CD4-positive, alpha-beta memory T cell (primary cell): ENCODE data around the gene ZNF439. TPM values are rescaled to one million over a fixed set of nuclear protein-coding genes. Genes with fewer than 3 reads are reported as not detected.
A peak's percentile ranks its signal among the peaks of the same experiment; 100 is the strongest.
"Not testable (repeated sequence)": the region's sequence is repeated elsewhere in the genome, so short reads cannot be mapped to it uniquely, and the experiment has no call there.

ENCODE experiments used
- CTCF ChIA-PET: fragments of 350-600 bp; sonication (Branson Sonifier 250); formaldehyde crosslinking; loops from one replicate; lab custom pipeline; 2021; ENCODE audit warnings: inconsistent platforms; ENCODE audit not compliant: partially characterized antibody; lab: Charles Lee
- POLR2A ChIA-PET: fragments of 350-600 bp; sonication (Branson Sonifier 250); formaldehyde crosslinking; loops from one replicate; lab custom pipeline; 2021; ENCODE audit not compliant: partially characterized antibody; lab: Charles Lee
- DNase-seq, 5 donors: peaks; one replicate each; pipeline versions ENCODE4 v3.0.0 to v3.0.0-alpha.2; 2020 to 2022; ENCODE audit warnings: mixed read lengths in 1 of 5
- H3K27ac ChIP-seq: one replicate; pipeline ENCODE4 v1.7.0; 2013; ENCODE audit warnings: low read depth, low read length
- H3K27me3 ChIP-seq: 2 replicates; pipeline ENCODE4 v1.7.0; 2013; ENCODE audit warnings: mild to moderate bottlenecking, low read length, moderate library complexity; ENCODE audit not compliant: insufficient read depth
- H3K36me3 ChIP-seq: 2 replicates; pipeline ENCODE4 v1.7.0; 2013; ENCODE audit warnings: mild to moderate bottlenecking, low read length, moderate library complexity; ENCODE audit not compliant: insufficient read depth
- H3K4me1 ChIP-seq: 2 replicates; pipeline ENCODE4 v1.7.0; 2013; ENCODE audit warnings: mild to moderate bottlenecking, low read length, moderate library complexity; ENCODE audit not compliant: insufficient read depth
- H3K4me3 ChIP-seq, 2 donors: one replicate each; pipeline ENCODE4 v1.7.0; 2013; ENCODE audit warnings: low read length in 2 of 2, mild to moderate bottlenecking in 1 of 2
- H3K9me3 ChIP-seq, 2 donors: one replicate each; pipeline ENCODE4 v1.7.0; 2013; ENCODE audit warnings: low read length in 2 of 2, control low read depth in 1 of 2; ENCODE audit not compliant: control insufficient read depth in 1 of 2
- H3K27ac Mint-ChIP-seq, 7 donors: one replicate each; pipeline ENCODE4 v1.8.0; 2020 to 2021; ENCODE audit warnings: mixed read lengths in 7 of 7, mild to moderate bottlenecking in 6 of 7, inconsistent platforms in 3 of 7, moderate library complexity in 3 of 7
- H3K27me3 Mint-ChIP-seq, 2 donors: one replicate each; pipeline ENCODE4 v1.8.0; 2020 to 2021; ENCODE audit warnings: mixed read lengths in 2 of 2
- H3K36me3 Mint-ChIP-seq, 2 donors: one replicate each; pipeline ENCODE4 v1.8.0; 2020 to 2021; ENCODE audit warnings: mixed read lengths in 2 of 2, inconsistent platforms in 1 of 2, mild to moderate bottlenecking in 1 of 2
- H3K4me1 Mint-ChIP-seq, 4 donors: one replicate each; pipeline ENCODE4 v1.8.0; 2020 to 2021; ENCODE audit warnings: mixed read lengths in 4 of 4, mild to moderate bottlenecking in 1 of 4
- H3K4me3 Mint-ChIP-seq, 8 donors: one replicate each; pipeline ENCODE4 v1.8.0; 2020 to 2021; ENCODE audit warnings: mixed read lengths in 8 of 8, mild to moderate bottlenecking in 7 of 8, moderate library complexity in 6 of 8, inconsistent platforms in 3 of 8
- H3K9me3 Mint-ChIP-seq, 8 donors: one replicate each; pipeline ENCODE4 v1.8.0; 2020 to 2021; ENCODE audit warnings: mixed read lengths in 8 of 8, mild to moderate bottlenecking in 5 of 8, inconsistent platforms in 3 of 8, moderate library complexity in 1 of 8
- intact Hi-C: fragments of 100-400 bp; cut with micrococcal nuclease; formaldehyde crosslinking; loops from one replicate; pipeline ENCODE4 v1.15.1; 2023
- polyA plus RNA-seq, 2 donors: library from polyadenylated mRNA; unstranded; fragments of 300-500 nt; fragmentation: Illumina TruSeq; gene quantifications; one replicate each; pipeline ENCODE4 v1.2.3, GENCODE V29; 2021
- total RNA-seq, 2 experiments: library from RNA; stranded (reverse); gene quantifications; one replicate each; pipeline ENCODE4 v1.2.3, GENCODE V29; 2021

The ZNF439 gene
- total and polyA plus RNA-seq, 4 experiments from 2014 or later, result 0.72 to 17.7 (median 11.2) TPM

- peak overlapping the region in 4 of 7 donors; percentile 11 to 94 (median 64) for H3K27ac Mint-ChIP-seq
Measured at GRCh38 chr19:11847615-11848014, 911 bp upstream of the ZNF439 start.

DNA sequence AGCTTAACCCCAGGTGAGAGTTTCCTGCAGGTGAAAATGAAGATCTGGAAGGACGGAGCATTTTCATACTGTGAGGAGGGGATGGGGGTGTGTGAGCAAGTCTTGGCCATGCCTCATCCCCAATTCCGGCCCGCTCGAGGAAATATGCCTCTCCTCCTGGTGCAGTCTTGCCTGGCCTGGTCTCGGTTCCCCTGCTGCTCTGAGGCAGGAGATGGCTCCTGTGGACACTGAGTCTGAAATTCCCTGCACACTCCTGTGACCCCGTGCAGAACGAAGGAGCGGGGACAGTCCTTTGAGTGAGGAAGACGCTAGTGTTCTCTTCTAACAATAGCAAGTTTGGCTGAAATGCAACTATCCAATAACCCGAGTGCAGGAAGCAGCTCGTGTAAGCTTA lies 329 bp upstream of the ZNF439 start:
- H3K27me3 Mint-ChIP-seq, result peaks cover 1% of the 10 kb centered on the region in 2 donors
- no peaks in the 10 kb centered on the region for H3K27me3 ChIP-seq
- H3K36me3 Mint-ChIP-seq, result peaks cover 14 to 16% of the 10 kb centered on the region in 2 donors
- no peak for DNase-seq
- H3K27ac Mint-ChIP-seq, result peak overlapping the region; percentile 64 to 94 (median 92)
- peak overlapping the region; percentile 89 to 94 (median 90) for H3K4me3 Mint-ChIP-seq
- H3K36me3 ChIP-seq, result no peaks in the 10 kb centered on the region
- intact Hi-C loops, result loop anchor here (1.0 kb wide), 1 partner anchor 50 kb away; the partner anchor contains the start of gene ZNF491
- H3K9me3 ChIP-seq, result no peaks in the 10 kb centered on the region
- H3K4me1 ChIP-seq, result peaks cover 19% of the 10 kb centered on the region
- H3K4me3 ChIP-seq, result peak overlapping the region in 1 of 2 donors; percentile 82
- H3K9me3 Mint-ChIP-seq, result peaks cover 0 to 11% (median 4%) of the 10 kb centered on the region in 8 donors
- peaks cover 13 to 27% (median 15%) of the 10 kb centered on the region in 4 donors for H3K4me1 Mint-ChIP-seq
- ChIA-PET CTCF (interaction anchor here (1.4 to 1.5 kb wide), 3 partner anchors 50 to 312 kb away, joined by 3 to 8 read pairs (median 3); partner anchors contain the start of genes ZNF491 and ZNF763), POLR2A (interaction anchor here (1.3 kb wide), 1 partner anchor 35 kb away, joined by 5 read pairs; no protein-coding TSS in a partner anchor)
- H3K27ac ChIP-seq, result peak overlapping the region; percentile 61

More at GRCh38 chr19:11847615-11848014, 911 bp upstream of the ZNF439 start:
- H3K27ac ChIP-seq, H3K36me3 ChIP-seq, H3K27me3 ChIP-seq, DNase-seq, H3K9me3 ChIP-seq, POLR2A ChIA-PET, H3K27me3 Mint-ChIP-seq, H3K4me3 ChIP-seq, H3K9me3 Mint-ChIP-seq: not testable (repeated sequence)
- Mint-ChIP-seq H3K4me1 (peaks cover 13 to 27% (median 15%) of the 10 kb centered on the region in 4 donors), H3K36me3 (peaks cover 11 to 16% of the 10 kb centered on the region in 2 donors), H3K4me3 (peak overlapping the region in 3 of 8 donors; percentile 49 to 91 (median 89))
- intact Hi-C loops, result loop anchor here (1.0 kb wide), 1 partner anchor 49 kb away; the partner anchor contains the start of gene ZNF491
- CTCF ChIA-PET, result interaction anchor here (1.4 to 1.5 kb wide), 2 partner anchors 50 to 117 kb away, joined by 3 to 8 read pairs; partner anchors contain the start of genes ZNF491 and ZNF763
- peaks cover 19% of the 10 kb centered on the region for H3K4me1 ChIP-seq

DNA sequence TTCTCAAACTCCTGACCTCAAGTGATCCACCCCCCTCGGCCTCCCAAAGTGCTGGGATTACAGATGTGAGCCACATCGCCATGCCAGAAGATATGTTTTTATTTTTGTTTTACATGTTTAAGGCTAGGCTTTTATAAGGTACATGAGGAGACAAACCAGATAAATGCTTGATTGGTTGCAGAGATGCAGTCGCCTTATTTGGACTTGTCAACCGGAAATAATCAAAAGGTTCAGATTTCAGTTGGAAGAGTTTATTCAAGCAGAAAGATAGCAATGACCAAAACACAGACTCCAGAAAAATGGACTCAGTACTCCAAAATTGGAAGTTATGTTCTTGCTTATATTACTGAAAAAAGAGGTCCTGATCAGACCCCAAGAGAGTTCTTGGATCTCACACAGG lies 1.8 kb downstream of the ZNF439 start:
- H3K9me3 ChIP-seq, H3K4me3 ChIP-seq, POLR2A ChIA-PET, DNase-seq, H3K27me3 ChIP-seq, CTCF ChIA-PET, intact Hi-C loops, H3K27me3 Mint-ChIP-seq, H3K27ac Mint-ChIP-seq, H3K27ac ChIP-seq, H3K36me3 ChIP-seq: not testable (repeated sequence)
- Mint-ChIP-seq H3K9me3 (peaks cover 3 to 18% (median 11%) of the 10 kb centered on the region in 8 donors), H3K36me3 (peaks cover 26 to 27% of the 10 kb centered on the region in 2 donors), H3K4me3 (peak overlapping the region in 1 of 8 donors; percentile 27), H3K4me1 (peaks cover 13 to 27% (median 15%) of the 10 kb centered on the region in 4 donors)
- H3K4me1 ChIP-seq, result peaks cover 19% of the 10 kb centered on the region

DNA sequence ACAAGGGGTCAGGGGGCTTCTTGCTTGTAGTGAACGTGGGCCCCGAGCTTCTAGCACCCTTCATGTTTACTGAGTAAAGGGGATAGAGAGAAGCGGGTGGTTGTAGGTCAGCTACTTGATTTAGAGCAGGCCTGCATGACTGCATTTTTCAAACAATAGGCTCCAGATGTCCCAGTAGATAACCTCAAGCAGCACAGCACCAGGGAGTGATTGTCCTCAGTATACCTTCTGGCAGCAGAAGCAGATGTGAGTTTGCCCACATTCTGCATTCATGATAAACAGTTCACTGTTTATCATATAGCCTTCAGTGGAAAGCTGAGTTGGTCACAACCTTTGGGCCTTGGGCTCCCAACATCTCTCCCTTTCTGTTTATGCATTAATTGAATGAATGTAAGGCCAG lies 4.8 kb downstream of the ZNF439 start:
- H3K27ac Mint-ChIP-seq, result no peak overlapping the region
- no peak overlapping the region for H3K4me3 Mint-ChIP-seq
- H3K9me3 Mint-ChIP-seq, result peaks cover 3 to 48% (median 34%) of the 10 kb centered on the region in 8 donors
- Histone ChIP-seq H3K27ac (no peak overlapping the region), H3K4me1 (peaks cover 14% of the 10 kb centered on the region), H3K4me3 (no peak overlapping the region), H3K9me3 (peaks cover 0 to 8% of the 10 kb centered on the region in 2 donors), H3K36me3 (no peaks in the 10 kb centered on the region), H3K27me3 (no peaks in the 10 kb centered on the region)
- POLR2A ChIA-PET, result no interaction called here
- peaks cover 11 to 19% (median 12%) of the 10 kb centered on the region in 4 donors for H3K4me1 Mint-ChIP-seq
- intact Hi-C loops, result no loop called here
- CTCF ChIA-PET, result no interaction called here
- no peaks in the 10 kb centered on the region for H3K27me3 Mint-ChIP-seq
- peaks cover 40 to 53% of the 10 kb centered on the region in 2 donors for H3K36me3 Mint-ChIP-seq
- DNase-seq, result no peak

DNA sequence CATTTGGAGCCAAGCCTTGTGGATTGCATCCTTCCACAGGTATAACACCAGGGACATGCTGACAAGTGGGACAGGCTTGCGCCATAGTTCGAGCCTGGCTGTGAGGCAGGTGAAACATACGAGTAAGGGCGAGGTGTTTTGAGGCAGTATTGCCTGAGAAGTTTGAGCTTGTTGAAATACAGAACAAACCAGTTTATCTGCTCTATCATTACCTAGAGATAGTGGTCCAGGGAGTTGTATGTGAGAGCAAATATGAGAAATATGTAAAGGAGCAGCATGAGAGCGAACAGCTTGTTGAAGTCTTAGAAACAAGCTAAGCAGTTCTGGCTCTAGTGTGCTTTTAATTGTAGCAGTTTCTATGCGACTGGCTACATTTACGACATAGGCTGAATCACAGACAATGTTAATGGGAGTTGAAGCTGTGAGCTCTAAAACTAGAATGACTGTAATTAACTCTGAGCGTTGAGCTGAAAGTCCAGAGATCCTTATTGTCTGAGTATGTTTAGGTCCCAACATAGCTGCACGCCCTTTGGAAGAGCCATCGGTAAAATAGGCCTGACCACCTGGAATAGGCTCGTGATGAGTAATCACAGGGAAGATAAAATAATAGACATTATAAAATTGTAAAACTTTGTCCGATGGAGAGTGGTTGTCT lies 8.2 kb downstream of the ZNF439 start:
- POLR2A ChIA-PET, result no interaction called here
- intact Hi-C loops, result no loop called here
- Histone ChIP-seq H3K9me3 (peaks cover 0 to 25% of the 10 kb centered on the region in 2 donors), H3K4me3 (no peak overlapping the region), H3K27ac (no peak overlapping the region), H3K36me3 (no peaks in the 10 kb centered on the region), H3K27me3 (no peaks in the 10 kb centered on the region), H3K4me1 (no peaks in the 10 kb centered on the region)
- peaks cover 3 to 73% (median 64%) of the 10 kb centered on the region in 8 donors for H3K9me3 Mint-ChIP-seq
- no peaks in the 10 kb centered on the region for H3K27me3 Mint-ChIP-seq
- H3K27ac Mint-ChIP-seq, result no peak overlapping the region
- H3K4me3 Mint-ChIP-seq, result no peak overlapping the region
- CTCF ChIA-PET, result interaction anchor here (1.6 kb wide), 1 partner anchor 59 kb away, joined by 3 read pairs; no protein-coding TSS in a partner anchor
- H3K36me3 Mint-ChIP-seq, result peaks cover 34 to 76% of the 10 kb centered on the region in 2 donors
- DNase-seq, result no peak
- H3K4me1 Mint-ChIP-seq, result no peaks in the 10 kb centered on the region

DNA sequence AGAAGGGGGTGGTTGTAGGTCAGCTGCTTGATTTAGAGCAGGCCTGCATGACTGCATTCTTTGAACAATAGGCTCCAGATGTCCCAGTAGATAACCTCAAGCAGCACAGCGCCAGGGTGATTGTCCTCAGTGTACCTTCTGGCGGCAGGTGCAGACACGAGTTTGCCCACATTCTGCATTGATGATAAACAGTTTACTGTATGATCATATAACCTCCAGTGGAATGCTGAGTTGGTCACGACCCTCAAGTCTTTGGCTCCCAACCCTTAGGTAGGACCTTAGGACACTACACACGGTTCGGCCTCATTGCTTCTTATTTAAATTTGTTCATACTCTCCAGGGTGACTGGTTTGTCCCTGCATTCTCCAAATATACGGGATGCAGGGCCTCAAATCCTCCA lies 12.2 kb downstream of the ZNF439 start:
- H3K9me3 ChIP-seq, result peaks cover 0 to 28% of the 10 kb centered on the region in 2 donors

DNA sequence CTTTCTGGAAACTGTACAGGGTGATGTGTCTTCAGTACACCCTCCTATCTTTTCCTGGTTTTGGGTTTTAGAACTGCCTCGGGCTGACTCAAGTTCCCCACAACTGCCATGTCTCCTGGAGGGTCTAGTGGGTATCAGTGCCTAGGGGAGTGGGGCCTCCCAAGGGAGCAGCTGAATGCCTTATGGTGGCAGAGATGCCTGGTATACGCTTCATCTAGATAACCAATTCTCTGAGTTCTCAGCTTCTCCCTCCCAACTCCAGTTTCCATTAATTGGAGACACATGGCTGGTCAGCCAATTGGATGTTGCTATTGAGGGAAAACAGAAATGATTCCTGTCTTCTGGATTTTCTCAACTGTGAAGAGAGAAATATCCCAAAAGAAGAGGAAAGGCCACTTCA lies 12.8 kb downstream of the ZNF439 start:
- Histone ChIP-seq H3K4me1 (no peaks in the 10 kb centered on the region), H3K36me3 (peaks cover 5% of the 10 kb centered on the region), H3K27me3 (no peaks in the 10 kb centered on the region), H3K9me3 (peaks cover 0 to 28% of the 10 kb centered on the region in 2 donors), H3K27ac (no peak overlapping the region), H3K4me3 (no peak overlapping the region)
- ChIA-PET POLR2A (no interaction called here), CTCF (no interaction called here)
- no peak for DNase-seq
- intact Hi-C loops, result no loop called here
- Mint-ChIP-seq H3K27ac (no peak overlapping the region), H3K4me1 (no peaks in the 10 kb centered on the region), H3K9me3 (peaks cover 3 to 98% (median 88%) of the 10 kb centered on the region in 8 donors), H3K27me3 (no peaks in the 10 kb centered on the region), H3K36me3 (peaks cover 45 to 86% of the 10 kb centered on the region in 2 donors), H3K4me3 (no peak overlapping the region)

More for the DNA sequence above, 12.2 kb downstream of the ZNF439 start:
- H3K27ac Mint-ChIP-seq, result no peak overlapping the region
- intact Hi-C loops, result no loop called here
- Histone ChIP-seq H3K27me3 (no peaks in the 10 kb centered on the region), H3K4me3 (no peak overlapping the region), H3K36me3 (no peaks in the 10 kb centered on the region), H3K27ac (no peak overlapping the region), H3K4me1 (no peaks in the 10 kb centered on the region)
- no peaks in the 10 kb centered on the region for H3K27me3 Mint-ChIP-seq
- no peak for DNase-seq
- no peaks in the 10 kb centered on the region for H3K4me1 Mint-ChIP-seq
- CTCF ChIA-PET, result no interaction called here
- peaks cover 3 to 98% (median 88%) of the 10 kb centered on the region in 8 donors for H3K9me3 Mint-ChIP-seq
- POLR2A ChIA-PET, result no interaction called here
- peaks cover 42 to 86% of the 10 kb centered on the region in 2 donors for H3K36me3 Mint-ChIP-seq
- no peak overlapping the region for H3K4me3 Mint-ChIP-seq
